Loucy (cell line): ENCODE data around the gene HYLS1.

Experiments
- CTCF ChIP-seq: fragments of 200-600 bp; sonication (generic); conservative IDR thresholded peaks from 2 replicates; pipeline ENCODE4 v1.5.1; 2014; ENCODE audit warnings: mild to moderate bottlenecking, antibody characterized with exemption, low read length
- EZH2phosphoT487 ChIP-seq: fragments of 200-600 bp; IDR thresholded peaks from 2 replicates; pipeline ENCODE4 v1.6.1; 2018; ENCODE audit warnings: antibody characterized with exemption, mild to moderate bottlenecking, moderate library complexity, borderline replicate concordance

DNA sequence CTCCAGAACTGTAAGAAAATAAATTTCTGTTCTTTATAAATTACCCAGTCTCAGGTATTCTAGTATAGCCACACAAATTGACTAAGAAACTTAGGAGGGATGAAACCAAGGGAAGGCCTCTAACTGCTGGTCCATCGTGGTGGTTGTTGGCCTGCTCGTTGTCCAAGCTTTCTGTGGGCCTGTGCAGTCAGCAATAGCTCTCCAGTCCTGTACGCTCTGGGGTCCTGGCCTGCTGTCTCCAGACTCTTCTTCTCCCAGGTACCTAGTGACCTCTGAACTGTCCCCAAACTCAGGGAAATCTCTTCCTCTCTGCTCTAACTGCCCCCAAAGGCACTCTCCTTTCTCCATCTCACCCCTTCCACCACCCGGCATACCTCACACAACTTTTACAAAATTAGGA, 52.7 kb downstream of the HYLS1 start:
- TF ChIP-seq CTCF (no peak), EZH2phosphoT487 (no peak)
